ENCODE measurements around the gene MAGI3.
"Not testable (repeated sequence)": the region's sequence is repeated elsewhere in the genome, so short reads cannot be mapped to it uniquely, and the experiment has no call there.

MAGI3 gene

GRCh38 chr1:113442131-113442530 lies 51.8 kb downstream of the MAGI3 start:
- DNase-seq (ENCODE audit: low read depth in 3 of 3), result no peak

- DNase-seq (ENCODE audit: low read depth in 3 of 3), result no peak
These were observed 54.5 kb downstream of the MAGI3 start for GRCh38 chr1:113444857-113445256.

GRCh38 chr1:113451710-113452109 lies 61.4 kb downstream of the MAGI3 start:
- no peak for DNase-seq (ENCODE audit: low read depth in 3 of 3)

GRCh38 chr1:113452921-113453770 lies 62.8 kb downstream of the MAGI3 start:
- no peak for DNase-seq (ENCODE audit: low read depth in 3 of 3)

- DNase-seq (ENCODE audit: low read depth in 3 of 3), result no peak
These were observed 63.4 kb downstream of the MAGI3 start for GRCh38 chr1:113453771-113454083.

- no peak for DNase-seq (ENCODE audit: low read depth in 3 of 3)
These were observed 65.1 kb downstream of the MAGI3 start for GRCh38 chr1:113455374-113455773.

GRCh38 chr1:113456967-113457366 lies 66.7 kb downstream of the MAGI3 start:
- DNase-seq (ENCODE audit: low read depth in 3 of 3), result no peak

GRCh38 chr1:113459279-113459678 lies 69.0 kb downstream of the MAGI3 start:
- no peak for DNase-seq (ENCODE audit: low read depth in 3 of 3)

GRCh38 chr1:113467991-113468390 lies 77.7 kb downstream of the MAGI3 start:
- no peak for DNase-seq (ENCODE audit: low read depth in 3 of 3)

GRCh38 chr1:113478427-113479195 lies 88.3 kb downstream of the MAGI3 start:
- DNase-seq (ENCODE audit: low read depth in 3 of 3), result not testable (repeated sequence)

- DNase-seq (ENCODE audit: low read depth in 3 of 3), result no peak
These were observed 89.7 kb downstream of the MAGI3 start for GRCh38 chr1:113479713-113480676.

GRCh38 chr1:113485131-113485530 lies 94.8 kb downstream of the MAGI3 start:
- not testable (repeated sequence) for DNase-seq (ENCODE audit: low read depth in 3 of 3)

- no peak for DNase-seq (ENCODE audit: low read depth in 3 of 3)
These were observed 98.4 kb downstream of the MAGI3 start for GRCh38 chr1:113488576-113489177.

GRCh38 chr1:113490384-113490783 lies 100.1 kb downstream of the MAGI3 start:
- DNase-seq (ENCODE audit: low read depth in 3 of 3), result no peak

GRCh38 chr1:113493533-113493932 lies 103.2 kb downstream of the MAGI3 start:
- no peak for DNase-seq (ENCODE audit: low read depth in 3 of 3)

- no peak for DNase-seq (ENCODE audit: low read depth in 3 of 3)
These were observed 115.0 kb downstream of the MAGI3 start for GRCh38 chr1:113505357-113505756.

GRCh38 chr1:113507552-113508214 lies 117.4 kb downstream of the MAGI3 start:
- no peak for DNase-seq (ENCODE audit: low read depth in 3 of 3)

GRCh38 chr1:113508364-113509164 lies 118.2 kb downstream of the MAGI3 start:
- DNase-seq (ENCODE audit: low read depth in 3 of 3), result no peak

GRCh38 chr1:113509766-113510165 lies 119.5 kb downstream of the MAGI3 start:
- not testable (repeated sequence) for DNase-seq (ENCODE audit: low read depth in 3 of 3)

GRCh38 chr1:113511269-113511668 lies 121.0 kb downstream of the MAGI3 start:
- DNase-seq (ENCODE audit: low read depth in 3 of 3), result no peak

Measured in stimulated activated CD4-positive, alpha-beta T cell treated with anti-CD3 and anti-CD28 coated beads, TNF-alpha, amount 100 ng/mL, for 48 hours (primary cell).